ENCODE data around the gene MMP17. TPM values are rescaled to one million over a fixed set of nuclear protein-coding genes. Genes with fewer than 3 reads are reported as not detected.

The MMP17 gene
- total RNA-seq, 1 donor from 2014 or later: 0.62 TPM

GRCh38 chr12:131836193-131836592, 8.0 kb downstream of the MMP17 start:
- no peak overlapping the region for H3K27ac Mint-ChIP-seq
- H3K27me3 Mint-ChIP-seq (ENCODE audit: low read depth): peaks cover 15% of the 10 kb centered on the region
- H3K9me3 Mint-ChIP-seq: no peaks in the 10 kb centered on the region
- intact Hi-C loops (cut with micrococcal nuclease): no loop called here
- H3K4me3 Mint-ChIP-seq (ENCODE audit: low read depth): no peak overlapping the region
- no peaks in the 10 kb centered on the region for H3K36me3 Mint-ChIP-seq (ENCODE audit: low read depth)
- no peaks in the 10 kb centered on the region for H3K4me1 Mint-ChIP-seq (ENCODE audit: low read depth)
- no peak for DNase-seq (ENCODE audit: low spot score)

DNA sequence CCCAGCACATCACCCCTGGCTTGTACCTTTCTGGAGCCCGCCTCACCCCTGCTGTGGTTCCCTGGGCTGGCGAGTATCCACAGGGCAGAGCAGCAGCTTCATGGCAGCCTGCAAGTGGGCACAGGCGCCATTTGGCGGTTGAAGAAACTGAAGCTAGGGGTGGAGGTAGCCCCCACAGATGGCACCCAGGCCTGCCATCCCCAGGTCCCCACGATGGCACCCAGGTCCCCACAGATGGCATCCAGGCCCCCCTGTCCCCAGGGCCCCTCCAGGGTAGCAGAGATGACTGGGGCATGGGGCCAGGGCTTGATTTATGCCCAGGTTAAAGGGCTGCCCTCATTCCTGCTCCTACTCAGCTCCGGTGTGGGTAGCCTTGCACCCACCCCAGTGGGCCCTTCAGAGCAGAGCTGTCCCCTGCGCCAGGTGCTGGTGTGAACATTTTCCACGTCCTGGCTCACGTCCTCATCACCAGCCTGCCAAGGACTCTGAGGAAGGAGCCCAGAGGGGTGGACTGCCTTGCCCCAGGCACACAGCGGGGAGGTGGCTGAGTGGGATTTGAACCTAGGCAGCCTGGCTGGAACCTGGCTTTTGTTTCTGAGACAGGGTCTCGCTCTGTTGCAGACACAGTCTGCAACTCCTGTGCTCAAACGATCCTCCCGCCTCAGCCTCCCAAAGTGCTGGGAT, 8.7 kb downstream of the MMP17 start:
- DNase-seq (ENCODE audit: low spot score): no peak
- no peak overlapping the region for H3K27ac Mint-ChIP-seq
- H3K4me1 Mint-ChIP-seq (ENCODE audit: low read depth): no peaks in the 10 kb centered on the region
- H3K4me3 Mint-ChIP-seq (ENCODE audit: low read depth): no peak overlapping the region
- H3K36me3 Mint-ChIP-seq (ENCODE audit: low read depth): no peaks in the 10 kb centered on the region
- peaks cover 11% of the 10 kb centered on the region for H3K27me3 Mint-ChIP-seq (ENCODE audit: low read depth)
- intact Hi-C loops (cut with micrococcal nuclease): no loop called here
- no peaks in the 10 kb centered on the region for H3K9me3 Mint-ChIP-seq

DNA sequence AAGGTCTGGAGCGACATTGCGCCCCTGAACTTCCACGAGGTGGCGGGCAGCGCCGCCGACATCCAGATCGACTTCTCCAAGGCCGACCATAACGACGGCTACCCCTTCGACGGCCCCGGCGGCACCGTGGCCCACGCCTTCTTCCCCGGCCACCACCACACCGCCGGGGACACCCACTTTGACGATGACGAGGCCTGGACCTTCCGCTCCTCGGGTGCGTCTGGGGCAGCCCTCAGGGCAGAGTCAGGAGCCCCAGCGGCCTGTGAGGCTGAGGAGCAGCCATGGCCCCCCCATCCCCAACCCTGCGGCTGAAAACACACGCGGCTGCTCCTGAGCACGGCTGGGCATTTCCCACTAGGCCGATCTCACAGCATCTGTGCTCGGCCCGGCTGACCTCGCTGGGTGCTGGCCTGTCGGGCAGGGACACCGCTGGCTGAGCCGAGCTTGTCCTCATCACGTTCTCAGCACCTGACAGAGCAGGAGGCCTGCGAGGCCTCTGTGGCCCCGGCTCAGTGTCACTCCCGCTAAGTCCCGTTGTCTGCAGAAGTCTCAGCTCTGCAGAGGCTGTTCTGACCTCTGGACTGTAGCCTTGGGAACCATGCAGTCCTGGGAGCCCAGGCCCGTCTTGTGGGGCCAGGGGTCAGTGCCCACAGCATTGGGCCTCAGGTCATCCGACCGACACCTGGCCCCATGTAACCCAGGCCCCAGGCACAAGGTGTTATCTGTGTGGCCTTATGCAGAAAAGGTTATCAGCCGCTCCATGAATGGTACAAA, 12.6 kb downstream of the MMP17 start:
- no peak for DNase-seq (ENCODE audit: low spot score)
- H3K27ac Mint-ChIP-seq: no peak overlapping the region
- intact Hi-C loops (cut with micrococcal nuclease): no loop called here
- H3K36me3 Mint-ChIP-seq (ENCODE audit: low read depth): no peaks in the 10 kb centered on the region
- H3K4me3 Mint-ChIP-seq (ENCODE audit: low read depth): no peak overlapping the region
- H3K9me3 Mint-ChIP-seq: no peaks in the 10 kb centered on the region
- no peaks in the 10 kb centered on the region for H3K4me1 Mint-ChIP-seq (ENCODE audit: low read depth)
- H3K27me3 Mint-ChIP-seq (ENCODE audit: low read depth): no peaks in the 10 kb centered on the region

GRCh38 chr12:131841547-131841946, 13.4 kb downstream of the MMP17 start:
- intact Hi-C loops (cut with micrococcal nuclease): no loop called here
- no peaks in the 10 kb centered on the region for H3K4me1 Mint-ChIP-seq (ENCODE audit: low read depth)
- H3K27me3 Mint-ChIP-seq (ENCODE audit: low read depth): no peaks in the 10 kb centered on the region
- H3K9me3 Mint-ChIP-seq: no peaks in the 10 kb centered on the region
- no peak overlapping the region for H3K27ac Mint-ChIP-seq
- H3K4me3 Mint-ChIP-seq (ENCODE audit: low read depth): no peak overlapping the region
- no peak for DNase-seq (ENCODE audit: low spot score)
- no peaks in the 10 kb centered on the region for H3K36me3 Mint-ChIP-seq (ENCODE audit: low read depth)

DNA sequence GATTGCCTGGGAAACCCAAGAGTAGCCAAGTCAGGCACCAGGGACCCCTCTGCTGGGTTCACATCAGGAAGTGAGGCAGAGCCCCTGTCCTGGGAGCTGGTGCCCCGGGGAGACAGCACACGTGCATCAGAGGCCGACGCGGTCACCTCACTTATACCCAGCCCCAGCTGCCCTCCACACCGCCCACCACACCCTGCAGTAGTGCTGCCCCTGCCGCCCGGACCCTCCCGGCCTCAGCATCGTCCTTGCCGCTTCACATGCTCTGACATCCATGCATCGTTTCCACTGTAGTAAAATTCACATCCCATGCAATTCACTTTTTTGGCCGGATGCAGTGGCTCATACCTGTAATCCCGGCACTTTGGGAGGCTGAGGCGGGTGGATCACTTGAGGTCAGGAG, 14.0 kb downstream of the MMP17 start:
- H3K4me3 Mint-ChIP-seq (ENCODE audit: low read depth): no peak overlapping the region
- H3K27ac Mint-ChIP-seq: no peak overlapping the region
- intact Hi-C loops (cut with micrococcal nuclease): no loop called here
- no peaks in the 10 kb centered on the region for H3K27me3 Mint-ChIP-seq (ENCODE audit: low read depth)
- H3K36me3 Mint-ChIP-seq (ENCODE audit: low read depth): no peaks in the 10 kb centered on the region
- H3K9me3 Mint-ChIP-seq: no peaks in the 10 kb centered on the region
- no peak for DNase-seq (ENCODE audit: low spot score)
- no peaks in the 10 kb centered on the region for H3K4me1 Mint-ChIP-seq (ENCODE audit: low read depth)

- Mint-ChIP-seq H3K27ac (no peak overlapping the region), H3K4me3 (ENCODE audit: low read depth) (no peak overlapping the region), H3K4me1 (ENCODE audit: low read depth) (no peaks in the 10 kb centered on the region), H3K36me3 (ENCODE audit: low read depth) (no peaks in the 10 kb centered on the region), H3K9me3 (no peaks in the 10 kb centered on the region), H3K27me3 (ENCODE audit: low read depth) (no peaks in the 10 kb centered on the region)
- no peak for DNase-seq (ENCODE audit: low spot score)
- intact Hi-C loops (cut with micrococcal nuclease): no loop called here
Measured at GRCh38 chr12:131843527-131843926, 15.3 kb downstream of the MMP17 start.

DNA sequence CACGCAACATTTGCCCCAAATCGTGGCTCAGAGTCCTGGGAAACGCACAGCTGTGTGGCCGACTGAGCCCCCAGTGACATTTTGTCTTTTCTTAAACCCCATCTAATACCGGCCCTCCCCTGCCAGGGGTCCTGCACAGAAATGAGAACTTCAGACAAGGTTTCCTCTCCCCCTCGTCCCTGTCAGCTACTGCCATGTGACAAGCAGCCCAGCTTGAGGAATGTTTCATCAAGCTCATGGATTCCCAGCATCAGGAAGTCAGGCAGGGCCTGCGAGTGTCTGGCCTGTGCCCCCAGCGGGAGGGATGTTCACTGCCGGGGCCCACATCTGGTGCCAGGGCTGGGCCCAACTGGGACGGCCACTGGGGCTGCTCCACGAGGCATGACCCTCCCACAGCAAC, 15.9 kb downstream of the MMP17 start:
- H3K4me3 Mint-ChIP-seq (ENCODE audit: low read depth): no peak overlapping the region
- no peak for DNase-seq (ENCODE audit: low spot score)

DNA sequence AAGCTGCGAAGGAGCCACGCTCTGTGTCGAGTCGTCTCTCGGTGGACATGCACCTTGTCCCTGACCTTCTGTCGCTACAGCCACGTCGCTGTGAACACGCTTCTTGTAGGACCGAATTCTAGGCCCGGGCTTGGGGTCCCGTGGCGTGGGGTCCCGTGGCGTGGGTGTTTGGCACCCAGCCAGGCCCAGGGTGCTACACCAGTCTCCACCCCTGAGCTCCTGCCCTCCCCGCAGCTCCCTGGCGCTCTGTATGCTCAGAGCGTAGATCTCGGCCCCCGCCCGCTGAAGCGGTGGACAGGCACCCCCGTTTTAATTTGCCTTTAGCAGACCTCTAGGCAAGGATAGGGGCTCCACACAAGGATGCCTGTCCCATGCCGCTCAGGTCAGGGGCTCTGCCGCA, 16.5 kb downstream of the MMP17 start:
- intact Hi-C loops (cut with micrococcal nuclease): no loop called here
- no peak overlapping the region for H3K27ac Mint-ChIP-seq

More for the DNA sequence above, 15.9 kb downstream of the MMP17 start:
- H3K36me3 Mint-ChIP-seq (ENCODE audit: low read depth): no peaks in the 10 kb centered on the region
- H3K9me3 Mint-ChIP-seq: no peaks in the 10 kb centered on the region
- no peaks in the 10 kb centered on the region for H3K27me3 Mint-ChIP-seq (ENCODE audit: low read depth)
- H3K4me1 Mint-ChIP-seq (ENCODE audit: low read depth): no peaks in the 10 kb centered on the region
- no peak overlapping the region for H3K27ac Mint-ChIP-seq
- intact Hi-C loops (cut with micrococcal nuclease): no loop called here

GRCh38 chr12:131845121-131845520, 16.9 kb downstream of the MMP17 start:
- H3K36me3 Mint-ChIP-seq (ENCODE audit: low read depth): no peaks in the 10 kb centered on the region
- no peak overlapping the region for H3K27ac Mint-ChIP-seq
- H3K27me3 Mint-ChIP-seq (ENCODE audit: low read depth): no peaks in the 10 kb centered on the region
- intact Hi-C loops (cut with micrococcal nuclease): no loop called here
- H3K4me3 Mint-ChIP-seq (ENCODE audit: low read depth): no peak overlapping the region
- H3K9me3 Mint-ChIP-seq: no peaks in the 10 kb centered on the region
- no peaks in the 10 kb centered on the region for H3K4me1 Mint-ChIP-seq (ENCODE audit: low read depth)
- no peak for DNase-seq (ENCODE audit: low spot score)

More for the DNA sequence above, 16.5 kb downstream of the MMP17 start:
- Mint-ChIP-seq H3K36me3 (ENCODE audit: low read depth) (no peaks in the 10 kb centered on the region), H3K4me1 (ENCODE audit: low read depth) (no peaks in the 10 kb centered on the region), H3K27me3 (ENCODE audit: low read depth) (no peaks in the 10 kb centered on the region), H3K4me3 (ENCODE audit: low read depth) (no peak overlapping the region), H3K9me3 (no peaks in the 10 kb centered on the region)
- DNase-seq (ENCODE audit: low spot score): no peak

DNA sequence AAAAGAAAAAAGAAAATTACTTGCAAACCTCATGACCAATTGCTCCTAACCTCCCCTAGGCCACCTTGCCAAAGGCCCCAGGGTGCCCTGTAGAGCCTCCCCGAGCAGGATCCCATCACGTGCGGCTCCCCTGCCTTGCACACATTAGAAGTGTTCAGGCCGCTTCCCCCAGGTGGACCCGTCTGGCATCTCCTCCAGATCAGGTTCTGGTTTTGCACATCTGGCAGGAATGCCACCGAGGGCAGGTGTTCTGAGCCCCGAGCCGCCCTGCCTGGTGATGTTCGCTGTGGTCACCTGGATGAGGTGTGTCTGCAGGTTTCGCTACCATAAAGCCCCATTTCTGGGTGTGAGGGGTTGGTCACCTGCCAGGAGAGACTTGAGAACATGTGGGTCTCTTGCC, 19.3 kb downstream of the MMP17 start:
- intact Hi-C loops (cut with micrococcal nuclease): no loop called here
- Mint-ChIP-seq H3K4me1 (ENCODE audit: low read depth) (no peaks in the 10 kb centered on the region), H3K36me3 (ENCODE audit: low read depth) (no peaks in the 10 kb centered on the region), H3K4me3 (ENCODE audit: low read depth) (no peak overlapping the region), H3K27ac (no peak overlapping the region), H3K27me3 (ENCODE audit: low read depth) (no peaks in the 10 kb centered on the region), H3K9me3 (no peaks in the 10 kb centered on the region)
- no peak for DNase-seq (ENCODE audit: low spot score)

DNA sequence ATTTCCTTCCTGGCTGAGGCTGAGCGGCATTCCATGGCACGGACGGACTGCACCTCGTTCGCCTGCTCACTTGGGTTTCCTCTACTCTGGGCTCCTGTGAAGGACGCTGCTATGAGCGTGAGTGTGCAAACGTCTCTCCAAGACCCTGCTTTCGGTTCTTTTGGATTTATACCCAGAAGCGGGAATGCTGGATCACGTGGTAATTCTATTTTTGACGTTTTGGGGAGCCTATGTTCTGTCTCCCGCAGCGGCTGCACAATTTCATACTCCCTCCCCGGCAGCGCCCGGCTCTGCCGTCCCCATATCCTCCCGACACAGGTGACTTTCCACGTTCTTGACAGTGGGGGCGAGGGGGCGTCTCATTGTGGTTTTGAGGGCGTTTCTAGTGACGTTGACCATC, 20.6 kb downstream of the MMP17 start:
- DNase-seq (ENCODE audit: low spot score): no peak
- no peaks in the 10 kb centered on the region for H3K27me3 Mint-ChIP-seq (ENCODE audit: low read depth)

DNA sequence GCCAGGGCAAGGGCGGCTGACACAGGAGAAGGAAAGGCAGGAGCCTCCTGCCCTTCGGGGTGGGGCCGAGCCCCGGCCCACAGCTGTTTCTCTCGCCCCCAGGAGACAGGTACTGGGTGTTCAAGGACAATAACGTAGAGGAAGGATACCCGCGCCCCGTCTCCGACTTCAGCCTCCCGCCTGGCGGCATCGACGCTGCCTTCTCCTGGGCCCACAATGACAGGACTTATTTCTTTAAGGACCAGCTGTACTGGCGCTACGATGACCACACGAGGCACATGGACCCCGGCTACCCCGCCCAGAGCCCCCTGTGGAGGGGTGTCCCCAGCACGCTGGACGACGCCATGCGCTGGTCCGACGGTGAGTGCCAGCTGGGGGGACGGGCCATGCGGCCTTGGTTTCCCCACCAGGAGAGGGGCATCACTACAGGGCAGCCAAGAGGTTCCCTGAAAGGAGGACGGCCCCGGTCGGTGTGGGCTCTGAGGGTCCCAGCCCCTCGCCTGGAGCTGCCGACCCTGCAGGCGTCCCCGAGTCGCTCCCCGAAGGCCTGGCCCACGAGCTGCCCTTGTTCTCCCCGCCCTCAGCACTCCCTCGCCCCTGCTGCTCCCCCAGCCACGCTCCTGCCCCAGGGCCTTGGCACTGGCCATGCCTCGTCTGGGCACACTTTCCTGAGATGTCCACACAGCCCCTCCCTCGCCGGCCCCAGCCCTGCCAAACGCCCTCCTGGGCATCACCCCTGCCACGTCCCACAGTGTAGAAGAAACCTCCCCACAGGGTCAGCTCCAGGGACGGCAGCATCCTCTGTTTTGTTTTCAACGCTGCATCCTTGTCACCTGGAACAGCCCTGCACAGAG, 21.7 kb downstream of the MMP17 start:
- intact Hi-C loops (cut with micrococcal nuclease): no loop called here
- Mint-ChIP-seq H3K27me3 (ENCODE audit: low read depth) (no peaks in the 10 kb centered on the region), H3K9me3 (no peaks in the 10 kb centered on the region), H3K4me1 (ENCODE audit: low read depth) (peaks cover 2% of the 10 kb centered on the region), H3K36me3 (ENCODE audit: low read depth) (no peaks in the 10 kb centered on the region), H3K27ac (no peak overlapping the region), H3K4me3 (ENCODE audit: low read depth) (no peak overlapping the region)
- DNase-seq (ENCODE audit: low spot score): no peak

More for the DNA sequence above, 20.6 kb downstream of the MMP17 start:
- intact Hi-C loops (cut with micrococcal nuclease): no loop called here
- no peaks in the 10 kb centered on the region for H3K36me3 Mint-ChIP-seq (ENCODE audit: low read depth)
- no peak overlapping the region for H3K27ac Mint-ChIP-seq
- no peak overlapping the region for H3K4me3 Mint-ChIP-seq (ENCODE audit: low read depth)
- H3K9me3 Mint-ChIP-seq: no peaks in the 10 kb centered on the region
- H3K4me1 Mint-ChIP-seq (ENCODE audit: low read depth): peaks cover 2% of the 10 kb centered on the region

Data from activated T-helper 2 cell treated with anti-CD3 and anti-CD28 coated beads, Interferon-gamma antibody, Interleukin-2, Interleukin-4, amounts not matched to agents 10 μg/mL and 5 μg/mL and 100 μg/mL, durations not matched to agents 14 hours and 24 hours and 36 hours (primary cell).